HL-60 (cell line): ENCODE measurements around the gene EPB41L2.

ENCODE experiments used
- DNase-seq, 2 experiments: peaks; one replicate each; pipeline ENCODE4 v3.0.0-alpha.2; 2010 to 2020; ENCODE audit warnings: low read depth in 1 of 2, low spot score in 1 of 2
- H3K27ac ChIP-seq: fragments of 250-450 bp; sonication (Bioruptor Pico); replicated peaks from 2 replicates; pipeline ENCODE4 v1.5.1; 2020; ENCODE audit warnings: mild to moderate bottlenecking, moderate library complexity
- H3K27me3 ChIP-seq: fragments of 250-450 bp; sonication (Bioruptor Pico); 2 replicates; pipeline ENCODE4 v1.5.1; 2021; ENCODE audit warnings: mild to moderate bottlenecking, moderate library complexity; ENCODE audit not compliant: insufficient read depth, poor library complexity, severe bottlenecking
- H3K4me3 ChIP-seq: replicated peaks from 2 replicates; pipeline ENCODE4 v1.5.1; 2011; ENCODE audit warnings: mild to moderate bottlenecking, control low read depth, low read length; ENCODE audit not compliant: insufficient read depth
- CTCF ChIP-seq: IDR thresholded peaks from one replicate; pipeline ENCODE4 v1.5.1; 2011; ENCODE audit warnings: low read length, control low read depth, inconsistent platforms; ENCODE audit not compliant: insufficient read depth
- GABPA ChIP-seq: IDR thresholded peaks from 2 replicates; pipeline ENCODE4 v1.6.1; 2012; ENCODE audit warnings: low read depth
- POLR2AphosphoS5 ChIP-seq: IDR thresholded peaks from 2 replicates; pipeline ENCODE4 v1.6.1; 2012; ENCODE audit warnings: low read depth
- REST ChIP-seq: IDR thresholded peaks from 2 replicates; pipeline ENCODE4 v1.6.1; 2012; ENCODE audit warnings: low read depth; ENCODE audit not compliant: insufficient replicate concordance
- SPI1 ChIP-seq: IDR thresholded peaks from 2 replicates; pipeline ENCODE4 v1.6.1; 2012; ENCODE audit warnings: low read depth, mild to moderate bottlenecking, borderline replicate concordance

EPB41L2 gene

GRCh38 chr6:131083687-131084086 is 20.6 kb upstream of the EPB41L2 start:
- no peak for TF ChIP-seq REST
- no peak for TF ChIP-seq SPI1
- TF ChIP-seq GABPA: no peak
- no peak for TF ChIP-seq POLR2AphosphoS5
- TF ChIP-seq CTCF: no peak
- H3K27me3 ChIP-seq: no peaks in the 10 kb centered on the region
- no peak for DNase-seq
- no peak overlapping the region for H3K27ac ChIP-seq
- no peak overlapping the region for H3K4me3 ChIP-seq

- H3K27me3 ChIP-seq: no peaks in the 10 kb centered on the region
- no peak overlapping the region for H3K4me3 ChIP-seq
- no peak overlapping the region for H3K27ac ChIP-seq
- TF ChIP-seq GABPA (no peak), SPI1 (no peak), REST (no peak)
- no peak for DNase-seq
These were observed 19.3 kb upstream of the EPB41L2 start for GRCh38 chr6:131082335-131082734.

GRCh38 chr6:131080084-131080483 is 17.0 kb upstream of the EPB41L2 start:
- no peak for TF ChIP-seq CTCF
- no peak for TF ChIP-seq SPI1
- no peak for TF ChIP-seq POLR2AphosphoS5
- TF ChIP-seq GABPA: no peak
- no peak for TF ChIP-seq REST
- no peak for DNase-seq
- Histone ChIP-seq H3K4me3 (no peak overlapping the region), H3K27ac (no peak overlapping the region), H3K27me3 (no peaks in the 10 kb centered on the region)

GRCh38 chr6:131073577-131073976 is 10.5 kb upstream of the EPB41L2 start:
- H3K27me3 ChIP-seq: no peaks in the 10 kb centered on the region
- no peak overlapping the region for H3K27ac ChIP-seq
- H3K4me3 ChIP-seq: no peak overlapping the region
- DNase-seq: no peak
- TF ChIP-seq REST (no peak), GABPA (no peak), SPI1 (no peak), POLR2AphosphoS5 (no peak), CTCF (no peak)
